BE2C (cell line): Measurements from ENCODE around the gene NPHP4.
"Not testable (repeated sequence)": the region's sequence is repeated elsewhere in the genome, so short reads cannot be mapped to it uniquely, and the experiment has no call there.

Experiments
- DNase-seq: peaks from one replicate; pipeline ENCODE4 v3.0.0-alpha.2; 2020
- H3K27me3 ChIP-seq: fragments of 250-450 bp; sonication (Bioruptor Pico); 2 replicates; pipeline ENCODE4 v1.5.1; 2020; ENCODE audit warnings: mild to moderate bottlenecking
- H3K36me3 ChIP-seq: fragments of 250-450 bp; sonication (Bioruptor Pico); 2 replicates; pipeline ENCODE4 v1.5.1; 2020; ENCODE audit warnings: mild to moderate bottlenecking
- H3K4me1 ChIP-seq: fragments of 250-450 bp; sonication (Bioruptor Pico); 2 replicates; pipeline ENCODE4 v1.5.1; 2020
- H3K4me3 ChIP-seq: 2 replicates; pipeline ENCODE4 v1.5.1; 2011; ENCODE audit warnings: low read depth, low read length
- H3K9me3 ChIP-seq: fragments of 250-450 bp; sonication (Bioruptor Pico); 2 replicates; pipeline ENCODE4 v1.5.1; 2020
- CTCF ChIP-seq: IDR thresholded peaks from 2 replicates; pipeline ENCODE4 v1.5.1; 2012; ENCODE audit warnings: mild to moderate bottlenecking, low read depth, low read length

The NPHP4 gene

DNA sequence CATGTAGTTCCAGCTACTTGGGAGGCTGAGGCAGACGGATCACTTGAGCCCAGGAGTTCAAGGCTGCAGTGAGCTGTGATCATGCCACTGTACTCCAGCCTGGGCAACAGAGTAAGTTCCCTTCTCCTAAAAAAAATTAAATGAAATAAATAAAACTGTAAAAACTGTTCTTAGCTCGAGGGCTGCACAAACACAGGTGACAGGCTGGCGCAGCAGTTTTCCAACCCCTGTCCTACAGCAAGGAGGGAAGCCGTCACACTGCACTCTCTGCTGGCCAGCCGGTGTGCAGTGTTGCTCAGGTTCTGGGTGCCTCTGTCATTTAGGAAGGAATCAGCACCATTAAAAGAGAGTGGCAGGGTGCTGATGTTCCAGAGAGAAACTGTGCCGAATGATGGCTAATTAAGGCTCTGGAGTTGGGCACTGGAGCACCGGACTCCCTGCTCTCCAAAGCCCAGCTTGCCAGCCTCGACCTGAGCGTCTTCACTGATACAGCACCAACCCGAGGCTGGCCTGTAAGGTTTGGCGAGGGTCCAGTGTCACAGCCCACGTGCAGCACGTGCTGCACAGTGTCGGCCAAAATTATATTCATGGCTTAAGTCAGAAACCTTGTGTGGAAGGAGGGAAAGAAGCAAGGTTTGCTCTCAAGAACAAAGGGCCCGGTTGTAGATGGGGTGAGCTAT is 27.1 kb upstream of the NPHP4 start:
- H3K4me1 ChIP-seq, result no peaks in the 10 kb centered on the region
- H3K9me3 ChIP-seq, result no peaks in the 10 kb centered on the region
- H3K27me3 ChIP-seq, result no peaks in the 10 kb centered on the region
- DNase-seq, result no peak
- no peaks in the 10 kb centered on the region for H3K36me3 ChIP-seq
- no peak for TF ChIP-seq CTCF
- no peak overlapping the region for H3K4me3 ChIP-seq

DNA sequence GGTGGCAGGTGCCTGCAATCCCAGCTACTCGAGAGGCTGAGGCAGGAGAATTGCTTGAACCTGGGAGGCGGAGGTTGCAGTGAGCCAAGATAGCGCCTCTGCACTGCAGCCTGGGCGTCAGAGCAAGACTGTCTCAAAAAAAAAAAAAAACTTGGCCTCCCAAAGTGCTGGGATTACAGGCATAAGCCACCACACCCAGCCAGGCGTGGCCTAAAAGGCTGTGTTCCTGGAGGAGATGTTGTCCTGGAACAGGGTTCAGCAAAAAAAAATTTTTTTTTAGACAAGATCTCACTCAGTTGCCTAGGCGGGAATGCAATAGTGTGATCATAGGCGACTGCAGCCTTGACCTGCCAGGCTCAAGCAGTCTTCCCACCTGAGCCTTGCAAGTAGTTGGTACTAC is 25.4 kb upstream of the NPHP4 start:
- not testable (repeated sequence) for H3K4me1 ChIP-seq, H3K27me3 ChIP-seq, H3K4me3 ChIP-seq, H3K36me3 ChIP-seq, DNase-seq, H3K9me3 ChIP-seq

GRCh38 chr1:6016191-6016865 is 24.1 kb upstream of the NPHP4 start:
- Histone ChIP-seq H3K27me3 (no peaks in the 10 kb centered on the region), H3K4me1 (no peaks in the 10 kb centered on the region), H3K36me3 (no peaks in the 10 kb centered on the region), H3K4me3 (no peak overlapping the region), H3K9me3 (no peaks in the 10 kb centered on the region)
- DNase-seq, result no peak
- no peak for TF ChIP-seq CTCF

DNA sequence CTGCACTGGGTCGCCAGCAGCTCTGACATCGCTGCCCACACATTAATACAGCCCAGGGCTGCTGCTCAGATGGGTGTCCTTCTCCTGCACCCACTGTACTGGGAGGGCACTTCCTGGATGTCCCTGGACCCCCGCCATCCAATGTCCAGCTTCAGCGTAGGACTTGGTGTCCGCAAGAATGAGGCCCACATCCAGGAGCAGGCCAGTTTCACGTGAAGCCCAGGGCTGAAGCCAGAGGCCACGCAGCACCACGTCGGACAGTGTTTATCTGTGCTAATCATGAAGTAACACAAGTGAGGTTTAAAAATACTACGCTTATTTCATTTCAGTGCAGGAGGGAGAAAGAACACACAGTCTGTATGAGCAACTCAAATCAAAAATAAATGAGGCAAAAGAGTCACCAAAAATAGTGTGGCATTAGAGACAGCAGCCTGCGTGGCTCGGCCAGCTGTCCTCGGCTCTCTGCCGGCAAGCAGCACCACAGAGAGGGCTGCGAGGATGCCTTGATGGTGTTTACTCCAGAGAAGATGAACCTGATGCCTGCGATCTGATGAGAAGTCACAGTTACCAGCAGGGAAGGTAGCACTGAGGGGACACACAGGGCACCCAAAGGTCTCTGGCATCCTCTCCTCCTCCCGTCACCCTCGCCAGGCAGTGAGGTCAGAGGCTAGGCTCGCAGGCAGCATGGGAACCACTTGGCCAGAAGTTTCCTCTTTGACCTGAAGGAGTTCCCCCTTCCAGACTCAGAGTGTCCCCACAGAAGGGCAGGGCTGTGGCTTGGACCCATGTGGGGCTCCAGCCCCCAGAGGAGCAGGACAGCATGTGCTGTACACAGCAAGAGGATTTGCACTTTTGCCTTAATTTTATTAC is 22.1 kb upstream of the NPHP4 start:
- DNase-seq, result no peak
- H3K9me3 ChIP-seq, result no peaks in the 10 kb centered on the region
- no peaks in the 10 kb centered on the region for H3K4me1 ChIP-seq
- no peaks in the 10 kb centered on the region for H3K27me3 ChIP-seq
- no peaks in the 10 kb centered on the region for H3K36me3 ChIP-seq
- H3K4me3 ChIP-seq, result no peak overlapping the region
- no peak for TF ChIP-seq CTCF

DNA sequence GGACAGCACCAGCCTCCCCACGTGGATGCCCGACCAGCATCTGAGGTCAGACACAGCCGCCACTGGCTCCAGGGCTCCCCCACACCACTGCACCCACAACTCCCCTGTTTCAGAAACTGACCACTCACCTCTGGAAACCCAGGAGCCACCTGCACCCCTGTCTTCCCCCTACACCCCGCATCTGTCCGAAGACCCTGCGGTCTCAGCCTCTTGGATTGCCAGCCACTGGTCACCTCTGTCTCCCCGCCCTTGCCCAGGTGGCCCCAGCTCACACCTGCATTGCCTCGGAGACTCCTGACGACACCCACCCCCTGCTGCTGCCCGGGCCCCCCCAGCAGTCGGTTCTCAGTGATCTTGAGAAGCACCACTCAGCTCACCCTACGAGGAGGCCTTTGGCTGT is 21.3 kb upstream of the NPHP4 start:
- DNase-seq, result no peak
- TF ChIP-seq CTCF, result no peak
- Histone ChIP-seq H3K27me3 (no peaks in the 10 kb centered on the region), H3K4me1 (no peaks in the 10 kb centered on the region), H3K4me3 (no peak overlapping the region), H3K9me3 (no peaks in the 10 kb centered on the region), H3K36me3 (no peaks in the 10 kb centered on the region)

DNA sequence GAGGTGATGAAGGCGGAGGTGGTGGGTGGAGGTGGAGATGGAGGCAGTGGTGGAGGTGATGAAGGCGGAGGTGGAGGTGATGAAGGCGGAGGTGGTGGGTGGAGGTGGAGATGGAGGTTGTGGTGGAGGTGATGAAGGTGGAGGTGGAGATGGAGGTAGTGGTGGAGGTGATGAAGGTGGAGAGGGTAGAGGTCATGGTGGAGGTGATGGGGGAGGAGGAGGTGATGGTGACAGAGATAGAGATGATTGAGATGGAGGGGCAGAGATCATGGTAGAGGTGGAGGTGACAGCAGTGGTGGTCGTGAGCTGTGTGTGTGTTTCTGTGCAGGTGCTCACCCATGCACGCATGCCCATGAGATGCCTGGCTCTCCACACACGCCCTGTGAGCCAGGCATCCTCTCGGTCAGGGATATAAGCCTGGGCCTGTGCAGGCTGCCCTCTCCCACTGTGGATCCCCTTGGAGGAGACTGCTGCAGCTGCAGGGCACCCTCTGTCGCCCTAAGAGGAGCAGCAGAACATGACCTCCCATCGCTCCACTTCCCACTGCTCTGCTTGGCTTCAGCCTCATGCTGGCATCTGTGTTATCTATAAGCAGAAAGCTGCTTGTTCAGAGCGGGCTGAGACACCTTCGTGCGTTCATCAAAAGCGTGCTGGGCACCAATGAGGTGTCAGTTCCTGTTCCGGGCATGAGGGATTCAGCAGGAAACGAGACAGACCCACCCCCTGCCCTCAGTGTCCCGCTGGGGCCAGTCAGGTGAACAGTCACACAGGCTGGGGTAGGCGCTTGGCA is 20.5 kb upstream of the NPHP4 start:
- Histone ChIP-seq H3K4me3 (no peak overlapping the region), H3K27me3 (no peaks in the 10 kb centered on the region), H3K4me1 (no peaks in the 10 kb centered on the region), H3K9me3 (no peaks in the 10 kb centered on the region), H3K36me3 (no peaks in the 10 kb centered on the region)
- TF ChIP-seq CTCF, result no peak
- no peak for DNase-seq
